H1 (cell line): ENCODE measurements around the gene MR1. TPM values are rescaled to one million over a fixed set of nuclear protein-coding genes. Genes with fewer than 3 reads are reported as not detected.

Source experiments
- E2F6 ChIP-seq: IDR thresholded peaks from 2 replicates; pipeline ENCODE4 v1.6.1; 2012; ENCODE audit warnings: inconsistent platforms
- HDAC6 ChIP-seq: IDR thresholded peaks from one replicate; pipeline ENCODE4 v1.7.1; 2012; ENCODE audit warnings: low read depth, mild to moderate bottlenecking, inconsistent platforms, low read length, moderate library complexity
- PHF8 ChIP-seq: fragments of 200-600 bp; sonication (generic); conservative IDR thresholded peaks from 2 replicates; pipeline ENCODE4 v1.7.1; 2012; ENCODE audit warnings: low read depth, mild to moderate bottlenecking, inconsistent platforms, low read length, moderate library complexity
- SIRT6 ChIP-seq: IDR thresholded peaks from one replicate; pipeline ENCODE4 v1.7.1; 2012; ENCODE audit warnings: low read length, inconsistent platforms
- SP2 ChIP-seq: IDR thresholded peaks from 2 replicates; pipeline ENCODE4 v1.6.1; 2012; ENCODE audit warnings: mild to moderate bottlenecking, low read length, inconsistent platforms
- TBP ChIP-seq: IDR thresholded peaks from 2 replicates; pipeline ENCODE4 v1.6.1; 2011; ENCODE audit warnings: low read depth, low read length, improper control_type of control experiment
- polyA plus RNA-seq, 7 experiments: library from polyadenylated mRNA; depleted of rRNA in 3 of 7; stranded (reverse) in 5 of 7; unstranded in 2 of 7; fragments of >200 nt in 5 of 7; fragments of 200-250 nt in 2 of 7; gene quantifications; 1 replicate in 5 of 7; 2 replicates in 1 of 7; 4 replicates in 1 of 7; pipeline versions ENCODE4 v1.2.1 to v1.2.3, GENCODE V29; 2011 to 2013; ENCODE audit warnings: missing spikeins in 2 of 7, mixed read lengths in 2 of 7
- total RNA-seq: library from RNA; stranded (reverse); fragmentation: NEBNext Ultra II Directional; extraction: Animal tissue kit (Norgen Biotek cat#: 25700); gene quantifications from 2 replicates; pipeline ENCODE4 v1.2.1, GENCODE V29; 2021

The MR1 gene
- total and polyA plus RNA-seq, 2 of the 8 experiments (the other 6 are each of a cell fraction or from before 2014, with no cell fraction given) = 0.09 TPM; not detected in 1

DNA sequence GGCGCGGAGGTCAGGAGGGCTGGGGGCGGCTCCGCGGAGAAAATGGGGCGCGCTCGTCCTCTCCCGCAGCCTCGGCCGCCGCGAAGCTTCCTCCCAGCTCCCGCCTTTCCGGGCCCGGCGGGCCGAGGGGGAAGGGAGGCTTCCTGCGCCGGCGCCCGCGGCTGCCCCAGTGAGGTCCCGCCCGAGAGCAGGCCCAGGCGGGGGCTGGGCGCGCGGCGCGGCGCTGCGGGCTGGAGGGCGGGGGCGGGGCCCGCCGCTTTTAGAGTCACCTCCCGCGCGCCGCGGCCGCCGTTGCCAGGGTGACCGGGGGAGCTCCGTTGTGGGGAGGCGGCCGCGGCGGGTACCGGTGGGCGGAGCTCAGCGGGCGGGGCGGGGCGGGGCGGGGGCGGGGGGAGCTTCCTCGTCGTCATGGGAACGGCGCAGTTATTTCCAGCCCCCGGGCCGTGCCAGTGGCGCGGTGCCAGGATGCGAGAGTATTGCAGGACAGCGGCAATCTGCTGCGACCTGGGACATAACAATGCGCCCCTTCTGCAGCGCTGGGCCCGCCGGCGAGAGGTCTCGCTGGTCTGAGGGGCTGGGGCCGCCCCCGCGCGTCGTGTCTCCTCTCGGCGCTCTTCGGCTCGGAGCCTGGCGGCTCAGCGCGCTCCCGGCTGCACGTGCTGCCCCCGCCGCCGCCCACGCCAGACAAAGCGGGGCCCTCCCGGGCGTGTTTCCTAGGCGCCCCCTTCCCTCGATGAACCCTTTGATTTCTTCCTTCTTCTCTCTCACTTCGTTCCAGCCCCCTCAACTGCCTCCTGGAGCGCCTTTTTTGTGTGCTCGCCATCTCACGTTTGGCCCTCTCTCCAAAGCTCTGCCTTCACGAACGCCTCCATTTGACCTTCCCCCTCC lies 71.6 kb downstream of the MR1 start (continued):
- TF ChIP-seq E2F6 = peak; percentile 93
- TF ChIP-seq SP2 = no peak
- TF ChIP-seq SIRT6 = no peak
- TF ChIP-seq PHF8 = no peak; the same call in 1 of the 2 replicates
- TF ChIP-seq TBP = no peak
- no peak for TF ChIP-seq HDAC6
- TF ChIP-seq, all 59 proteins: peak for 12
